H1 (cell line): ENCODE data around the gene SLC5A11. TPM values are rescaled to one million over a fixed set of nuclear protein-coding genes. Genes with fewer than 3 reads are reported as not detected.

ENCODE experiments used
- CTCF ChIA-PET: fragments of 300-600 bp; sonication (Branson Sonifier 250); formaldehyde crosslinking; loops from one replicate; lab custom pipeline; 2021; ENCODE audit not compliant: partially characterized antibody; lab: Charles Lee
- POLR2A ChIA-PET: fragments of 300-600 bp; sonication (Branson Sonifier 250); formaldehyde crosslinking; loops from one replicate; lab custom pipeline; 2021; ENCODE audit warnings: inconsistent platforms; ENCODE audit not compliant: partially characterized antibody; lab: Charles Lee
- DNase-seq, 2 experiments: peaks; one replicate each; pipeline versions ENCODE4 v3.0.0 to v3.0.0-alpha.2; 2010 to 2022; ENCODE audit warnings: low spot score in 2 of 2, low read depth in 1 of 2, mixed read lengths in 1 of 2
- FAIRE-seq: peaks from 2 replicates; lab custom pipeline; 2011; peaks lifted over from hg19 to GRCh38; lab: Jason Lieb, UNC
- H2AFZ ChIP-seq: 2 replicates; pipeline ENCODE4 v1.8.1; 2012; ENCODE audit warnings: low read length, inconsistent platforms
- H2AK5ac ChIP-seq: 2 replicates; pipeline ENCODE4 v1.6.1; 2013; ENCODE audit warnings: low read depth, low read length
- H2BK120ac ChIP-seq: replicated peaks from 2 replicates; pipeline ENCODE3; 2013; ENCODE audit warnings: low read depth, low read length, inconsistent platforms
- H2BK12ac ChIP-seq: 2 replicates; pipeline ENCODE4 v1.6.1; 2013; ENCODE audit warnings: low read depth, low read length
- H2BK15ac ChIP-seq: 2 replicates; pipeline ENCODE4 v1.6.1; 2013; ENCODE audit warnings: low read length
- H2BK20ac ChIP-seq: 2 replicates; pipeline ENCODE4 v1.6.1; 2013; ENCODE audit warnings: low read length
- H2BK5ac ChIP-seq: 2 replicates; pipeline ENCODE4 v1.6.1; 2013; ENCODE audit warnings: low read depth, low read length
- H3K14ac ChIP-seq: 2 replicates; pipeline ENCODE4 v1.6.1; 2013; ENCODE audit warnings: inconsistent platforms; ENCODE audit not compliant: insufficient read length
- H3K18ac ChIP-seq: 2 replicates; pipeline ENCODE4 v1.6.1; 2013; ENCODE audit warnings: low read length; ENCODE audit errors: extremely low read depth
- H3K23ac ChIP-seq: 2 replicates; pipeline ENCODE4 v1.6.1; 2013; ENCODE audit warnings: inconsistent platforms; ENCODE audit not compliant: insufficient read length
- H3K23me2 ChIP-seq: 2 replicates; pipeline ENCODE4 v1.6.1; 2013; ENCODE audit warnings: low read depth, low read length
- H3K27ac ChIP-seq: 2 replicates; pipeline ENCODE4 v1.6.1; 2011; ENCODE audit warnings: low read depth, low read length, inconsistent platforms
- H3K27me3 ChIP-seq, 4 experiments: replicated peaks in 1 of 4; 1 replicate in 1 of 4; 2 replicates in 3 of 4; pipeline versions ENCODE4 v1.6.1 to v1.8.1; 2011 to 2013; ENCODE audit warnings: low read length in 3 of 4, mild to moderate bottlenecking in 3 of 4, inconsistent platforms in 2 of 4, mixed read lengths in 2 of 4, moderate library complexity in 1 of 4; ENCODE audit not compliant: control insufficient read depth in 3 of 4, insufficient read depth in 3 of 4; ENCODE audit errors: extremely low read depth in 1 of 4
- H3K36me3 ChIP-seq, 4 experiments: 2 replicates each; pipeline versions ENCODE4 v1.6.1 to v1.8.1; 2011 to 2013; ENCODE audit warnings: mild to moderate bottlenecking in 4 of 4, low read length in 3 of 4, moderate library complexity in 2 of 4, control low read depth in 1 of 4, inconsistent platforms in 1 of 4; ENCODE audit not compliant: insufficient read depth in 4 of 4, control insufficient read depth in 2 of 4
- H3K4ac ChIP-seq: replicated peaks from 2 replicates; pipeline ENCODE3; 2013; ENCODE audit warnings: low read length, low read depth, mixed read lengths, inconsistent platforms; ENCODE audit not compliant: insufficient read length
- H3K4me1 ChIP-seq, 4 experiments: replicated peaks in 1 of 4; 1 replicate in 1 of 4; 2 replicates in 3 of 4; pipeline versions ENCODE4 v1.6.1 to v1.8.1; 2011 to 2013; ENCODE audit warnings: low read length in 3 of 4, inconsistent platforms in 2 of 4, mixed read lengths in 1 of 4; ENCODE audit not compliant: insufficient read depth in 4 of 4, control insufficient read depth in 3 of 4
- H3K4me2 ChIP-seq, 2 experiments: 2 replicates each; pipeline versions ENCODE4 v1.6.1 to v1.8.1; 2011 to 2013; ENCODE audit warnings: low read depth in 2 of 2, low read length in 2 of 2, control low read depth in 1 of 2, inconsistent platforms in 1 of 2, mild to moderate bottlenecking in 1 of 2; ENCODE audit not compliant: insufficient read depth in 1 of 2
- H3K4me3 ChIP-seq, 4 experiments: fragments of 200-600, 300-600 bp in 1 of 4; sonication (generic), shearing (Covaris generic), sonication (Bioruptor Twin) in 1 of 4; 2 replicates each; pipeline versions ENCODE4 v1.5.1 to v1.8.1; 2011 to 2016; ENCODE audit warnings: low read length in 4 of 4, low read depth in 3 of 4, control low read depth in 2 of 4, inconsistent platforms in 2 of 4, mild to moderate bottlenecking in 2 of 4, mixed read lengths in 1 of 4, moderate library complexity in 1 of 4; ENCODE audit not compliant: insufficient read depth in 2 of 4; ENCODE audit errors: extremely low read depth in 1 of 4
- H3K56ac ChIP-seq: replicated peaks from 2 replicates; pipeline ENCODE3; 2013; ENCODE audit warnings: low read depth, mild to moderate bottlenecking, mixed read lengths, low read length, inconsistent platforms; ENCODE audit not compliant: insufficient read length
- H3K79me1 ChIP-seq: 2 replicates; pipeline ENCODE4 v1.6.1; 2013; ENCODE audit warnings: low read depth, low read length, control low read depth
- H3K79me2 ChIP-seq, 2 experiments: 2 replicates each; pipeline versions ENCODE4 v1.6.1 to v1.8.1; 2012 to 2013; ENCODE audit warnings: low read length in 2 of 2, mild to moderate bottlenecking in 2 of 2, inconsistent platforms in 1 of 2; ENCODE audit not compliant: insufficient read depth in 2 of 2, control insufficient read depth in 1 of 2
- H3K9ac ChIP-seq, 4 experiments: replicated peaks in 1 of 4; 1 replicate in 1 of 4; 2 replicates in 3 of 4; pipeline versions ENCODE4 v1.6.1 to v1.8.1; 2011 to 2013; ENCODE audit warnings: low read depth in 3 of 4, low read length in 3 of 4, control low read depth in 2 of 4, mild to moderate bottlenecking in 2 of 4, moderate library complexity in 2 of 4, inconsistent platforms in 1 of 4; ENCODE audit errors: extremely low read depth in 1 of 4
- H3K9me3 ChIP-seq, 2 experiments: 2 replicates each; pipeline versions ENCODE4 v1.6.1 to v1.8.1; 2012 to 2013; ENCODE audit warnings: mild to moderate bottlenecking in 2 of 2, moderate library complexity in 2 of 2, control low read depth in 1 of 2, inconsistent platforms in 1 of 2, low read depth in 1 of 2, low read length in 1 of 2, mixed read lengths in 1 of 2; ENCODE audit not compliant: insufficient read depth in 2 of 2
- H4K20me1 ChIP-seq, 2 experiments: replicated peaks in 1 of 2; 2 replicates each; pipeline versions ENCODE3 to v1.8.1; 2011 to 2013; ENCODE audit warnings: inconsistent platforms in 2 of 2, low read length in 2 of 2, mild to moderate bottlenecking in 1 of 2; ENCODE audit not compliant: insufficient read depth in 2 of 2, control insufficient read depth in 1 of 2
- H4K5ac ChIP-seq: 2 replicates; pipeline ENCODE4 v1.6.1; 2013; ENCODE audit warnings: low read length, low read depth, mixed read lengths, inconsistent platforms; ENCODE audit not compliant: insufficient read length
- H4K8ac ChIP-seq: 2 replicates; pipeline ENCODE4 v1.8.0; 2013; ENCODE audit warnings: mild to moderate bottlenecking, moderate library complexity, low read length, inconsistent platforms; ENCODE audit not compliant: insufficient read depth; ENCODE audit errors: extremely low read depth
- H4K91ac ChIP-seq: replicated peaks from 2 replicates; pipeline ENCODE3; 2013; ENCODE audit warnings: low read length, mixed read lengths, inconsistent platforms; ENCODE audit not compliant: insufficient read length
- CBX5 ChIP-seq: fragments of 300-800, 300-1000 bp; sonication (generic); IDR thresholded peaks from 2 replicates; pipeline ENCODE4 v1.7.1; 2016; ENCODE audit warnings: antibody characterized with exemption, low read length, low read depth
- CHD2 ChIP-seq: IDR thresholded peaks from 2 replicates; pipeline ENCODE4 v1.6.1; 2012; ENCODE audit warnings: low read length, improper control_type of control experiment
- WGBS, 2 experiments: shearing (Covaris generic) in 1 of 2; methylation state at CpG; one replicate each; pipeline versions ENCODE4 v1.1.6 to v1.1.7; 2013 to 2015; ENCODE audit warnings: low lambda C conversion rate in 2 of 2, mixed read lengths in 2 of 2, inconsistent platforms in 1 of 2, low coverage in 1 of 2, missing lambda C conversion rate in 1 of 2; ENCODE audit not compliant: insufficient replicate concordance in 2 of 2, insufficient coverage in 1 of 2, insufficient read length in 1 of 2; ENCODE audit errors: extremely low coverage in 1 of 2, missing lambda C conversion rate in 1 of 2; 5-methylcytosine and 5-hydroxymethylcytosine counted together
- polyA plus RNA-seq, 7 experiments: library from polyadenylated mRNA; depleted of rRNA in 3 of 7; stranded (reverse) in 5 of 7; unstranded in 2 of 7; fragments of >200 nt in 5 of 7; fragments of 200-250 nt in 2 of 7; gene quantifications; 1 replicate in 5 of 7; 2 replicates in 1 of 7; 4 replicates in 1 of 7; pipeline versions ENCODE4 v1.2.1 to v1.2.3, GENCODE V29; 2011 to 2013; ENCODE audit warnings: missing spikeins in 2 of 7, mixed read lengths in 2 of 7
- total RNA-seq: library from RNA; stranded (reverse); fragmentation: NEBNext Ultra II Directional; extraction: Animal tissue kit (Norgen Biotek cat#: 25700); gene quantifications from 2 replicates; pipeline ENCODE4 v1.2.1, GENCODE V29; 2021

Gene SLC5A11
- total and polyA plus RNA-seq, 2 of the 8 experiments (the other 6 are each of a cell fraction or from before 2014, with no cell fraction given) = 0.26 to 0.59 TPM

- no peak overlapping the region for H3K23ac ChIP-seq
- H2BK15ac ChIP-seq = no peak overlapping the region
- no peak overlapping the region for H2AFZ ChIP-seq
- FAIRE-seq = no peak
- H2BK120ac ChIP-seq = no peak overlapping the region
- no peak overlapping the region for H2BK20ac ChIP-seq
- H2AK5ac ChIP-seq = no peak overlapping the region
- no peak overlapping the region for H2BK5ac ChIP-seq
- H3K36me3 ChIP-seq = peaks cover 6 to 71% (median 34%) of the 10 kb centered on the region in 4 experiments; a peak in 7 of 8 replicates
- H4K8ac ChIP-seq = no peak overlapping the region
- H3K4me1 ChIP-seq = no peaks in the 10 kb centered on the region
- H3K27ac ChIP-seq = no peak overlapping the region
- CTCF ChIA-PET = interaction anchor here (0.7 to 1.2 kb wide), 3 partner anchors 11 to 48 kb away, joined by 3 to 4 read pairs (median 3); no protein-coding TSS in a partner anchor
- H3K4me3 ChIP-seq = no peak overlapping the region
- no peak overlapping the region for H3K14ac ChIP-seq
- no peak overlapping the region for H2BK12ac ChIP-seq
- no peak overlapping the region for H3K4me2 ChIP-seq
- H3K9ac ChIP-seq = no peak overlapping the region
- no peak overlapping the region for H4K5ac ChIP-seq
- no peak overlapping the region for H4K91ac ChIP-seq
- TF ChIP-seq CBX5 = no peak
- no peak for TF ChIP-seq CHD2
- H3K9me3 ChIP-seq = no peaks in the 10 kb centered on the region
- no peaks in the 10 kb centered on the region for H3K79me1 ChIP-seq
- peaks cover 0 to 2% of the 10 kb centered on the region in 2 experiments for H4K20me1 ChIP-seq
- 89% methylated on average over 4 of the region's 4 CpGs; no CpG with 5 or more reads in 1 of the 2 experiments for WGBS, 2 experiments
- no peak for DNase-seq
- POLR2A ChIA-PET = interaction anchor here (0.5 to 0.6 kb wide), 2 partner anchors 18 to 296 kb away, joined by 3 read pairs; no protein-coding TSS in a partner anchor
- H3K79me2 ChIP-seq = no peaks in the 10 kb centered on the region
- H3K27me3 ChIP-seq = no peaks in the 10 kb centered on the region
- H3K4ac ChIP-seq = no peak overlapping the region
- no peak overlapping the region for H3K56ac ChIP-seq
- H3K18ac ChIP-seq = no peak overlapping the region
- no peaks in the 10 kb centered on the region for H3K23me2 ChIP-seq
These were observed 108.4 kb downstream of the SLC5A11 start for GRCh38 chr16:24954137-24954536.
